ENCODE results near the gene RAB40C.
A peak's percentile ranks its signal among the peaks of the same experiment; 100 is the strongest.

RAB40C gene

GRCh38 chr16:558298-559020 lies 31.4 kb upstream of the RAB40C start:
- DNase-seq (ENCODE audit: extremely low read depth in 1 of 2, low read depth in 1 of 2), result no peak

GRCh38 chr16:559021-559380 lies 30.9 kb upstream of the RAB40C start:
- no peak for DNase-seq (ENCODE audit: extremely low read depth in 1 of 2, low read depth in 1 of 2)

- DNase-seq (ENCODE audit: extremely low read depth in 1 of 2, low read depth in 1 of 2), result no peak
These were observed 30.3 kb upstream of the RAB40C start for GRCh38 chr16:559411-560203.

GRCh38 chr16:560204-560700 lies 29.6 kb upstream of the RAB40C start, which contains the start of gene PRR35:
Gene PRR35 (plus strand): TSS chr16:560394. CDS start chr16:563295, 2,901 bp downstream.
- no peak for DNase-seq (ENCODE audit: extremely low read depth in 1 of 2, low read depth in 1 of 2)

GRCh38 chr16:560701-561412 lies 29.0 kb upstream of the RAB40C start:
- no peak for DNase-seq (ENCODE audit: extremely low read depth in 1 of 2, low read depth in 1 of 2)

- DNase-seq (ENCODE audit: extremely low read depth in 1 of 2, low read depth in 1 of 2), result no peak
These were observed 28.5 kb upstream of the RAB40C start for GRCh38 chr16:561413-561794.

GRCh38 chr16:561957-562938 lies 27.6 kb upstream of the RAB40C start:
- DNase-seq (ENCODE audit: extremely low read depth in 1 of 2, low read depth in 1 of 2), result no peak

- no peak for DNase-seq (ENCODE audit: extremely low read depth in 1 of 2, low read depth in 1 of 2)
These were observed 26.7 kb upstream of the RAB40C start for GRCh38 chr16:563072-563644.

GRCh38 chr16:564690-565418 lies 25.0 kb upstream of the RAB40C start:
- DNase-seq (ENCODE audit: extremely low read depth in 1 of 2, low read depth in 1 of 2), result no peak

- no peak for DNase-seq (ENCODE audit: extremely low read depth in 1 of 2, low read depth in 1 of 2)
These were observed 24.2 kb upstream of the RAB40C start for GRCh38 chr16:565419-566330.

- peak in 1 of 2 donors; percentile 39 for DNase-seq (ENCODE audit: extremely low read depth in 1 of 2, low read depth in 1 of 2)
These were observed 23.1 kb upstream of the RAB40C start, which contains the start of gene NHLRC4 for GRCh38 chr16:566475-567372. Gene NHLRC4 (plus strand): TSS chr16:567005. CDS start chr16:568048, 1,043 bp downstream.

GRCh38 chr16:567373-568256 lies 22.3 kb upstream of the RAB40C start:
- no peak for DNase-seq (ENCODE audit: extremely low read depth in 1 of 2, low read depth in 1 of 2)

- DNase-seq (ENCODE audit: extremely low read depth in 1 of 2, low read depth in 1 of 2), result no peak
These were observed 21.2 kb upstream of the RAB40C start for GRCh38 chr16:568401-569258.

- DNase-seq (ENCODE audit: extremely low read depth in 1 of 2, low read depth in 1 of 2), result peak; percentile 34 to 53
These were observed 20.2 kb upstream of the RAB40C start, which contains the start of gene PIGQ for GRCh38 chr16:569445-570254. Gene PIGQ (plus strand): TSS chr16:569968. CDS start chr16:574075, 4,107 bp downstream.
